Uterus (tissue), 4 donors: Measurements from ENCODE around the gene EFHC1. TPM values are rescaled to one million over a fixed set of nuclear protein-coding genes. Genes with fewer than 3 reads are reported as not detected.

Experiments
- DNase-seq, 2 donors: peaks; one replicate each; pipeline ENCODE4 v3.0.0-alpha.2; 2019 to 2020
- H3K27ac ChIP-seq, 2 donors: fragments of 200-600 bp; sonication (generic); 1 replicate in 1 of 2; 2 replicates in 1 of 2; pipeline ENCODE4 v1.5.1; 2016 to 2018
- H3K27me3 ChIP-seq, 2 donors: fragments of 200-600 bp; sonication (generic); one replicate each; pipeline ENCODE4 v1.5.1; 2018 to 2019; ENCODE audit warnings: control low read depth in 1 of 2
- H3K36me3 ChIP-seq, 2 donors: fragments of 200-600 bp; sonication (generic); one replicate each; pipeline ENCODE4 v1.5.1; 2019; ENCODE audit warnings: control low read depth in 1 of 2
- H3K4me1 ChIP-seq, 2 donors: fragments of 200-600 bp; sonication (generic); one replicate each; pipeline ENCODE4 v1.5.1; 2018 to 2019; ENCODE audit warnings: control low read depth in 1 of 2
- H3K4me3 ChIP-seq, 2 donors: fragments of 200-600 bp; sonication (generic); 1 replicate in 1 of 2; 2 replicates in 1 of 2; pipeline ENCODE4 v1.5.1; 2018 to 2019; ENCODE audit warnings: mild to moderate bottlenecking in 1 of 2
- H3K9me3 ChIP-seq, 2 donors: fragments of 200-600 bp; sonication (generic); one replicate each; pipeline ENCODE4 v1.5.1; 2019; ENCODE audit warnings: control low read depth in 1 of 2
- POLR2A ChIP-seq, 2 donors: fragments of 450-650 bp; IDR thresholded peaks; one replicate each; pipeline ENCODE4 v1.6.1; 2016; ENCODE audit warnings: antibody characterized with exemption in 2 of 2, mild to moderate bottlenecking in 1 of 2, moderate library complexity in 1 of 2
- intact Hi-C: fragments of 100-400 bp; cut with DNase I; formaldehyde crosslinking; loops from one replicate; pipeline ENCODE4 v1.15.1; 2023; ENCODE audit warnings: low total_unique reads
- total RNA-seq, 4 donors: library from RNA; depleted of rRNA in 3 of 4; stranded (reverse); fragments of >200 nt in 3 of 4; gene quantifications; one replicate each; pipeline versions ENCODE4 v1.1.0 to v1.2.4, GENCODE V29; 2014 to 2023
- TF ChIP-seq, protein P1 (sequence below), 4 experiments: fragments of 200-600 bp in 2 of 4; fragments of 450-650 bp in 2 of 4; sonication (generic) in 2 of 4; IDR thresholded peaks; one replicate each; pipeline ENCODE4 v1.5.1; 2016 to 2019; ENCODE audit warnings: antibody characterized with exemption in 4 of 4, mild to moderate bottlenecking in 2 of 4, moderate library complexity in 1 of 4
- donor health status: DM: yes; HTN: yes; CAD: no.

Gene EFHC1
- total RNA-seq, 4 donors from 2014 or later: 15.6 to 63.0 (median 29.5) TPM

DNA sequence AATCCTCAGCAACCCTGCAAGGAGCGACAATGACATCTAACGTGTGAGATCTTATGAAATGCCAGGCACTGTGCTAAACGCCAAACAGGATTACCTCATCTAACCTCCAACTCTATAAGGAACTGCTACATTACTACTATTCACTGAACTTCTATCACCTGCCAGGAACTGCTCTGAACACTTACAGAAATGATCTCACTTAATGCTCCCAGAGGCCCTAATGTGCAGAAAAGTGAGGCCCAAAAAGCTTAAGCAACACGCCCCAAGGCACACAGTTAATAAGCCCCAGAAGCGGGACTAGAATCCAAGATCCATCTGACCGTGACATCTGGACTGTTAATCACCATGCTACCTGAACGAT, 128.2 kb downstream of the EFHC1 start:
- no peaks in the 10 kb centered on the region for H3K36me3 ChIP-seq
- no peaks in the 10 kb centered on the region for H3K9me3 ChIP-seq
- TF ChIP-seq, protein P1, sequence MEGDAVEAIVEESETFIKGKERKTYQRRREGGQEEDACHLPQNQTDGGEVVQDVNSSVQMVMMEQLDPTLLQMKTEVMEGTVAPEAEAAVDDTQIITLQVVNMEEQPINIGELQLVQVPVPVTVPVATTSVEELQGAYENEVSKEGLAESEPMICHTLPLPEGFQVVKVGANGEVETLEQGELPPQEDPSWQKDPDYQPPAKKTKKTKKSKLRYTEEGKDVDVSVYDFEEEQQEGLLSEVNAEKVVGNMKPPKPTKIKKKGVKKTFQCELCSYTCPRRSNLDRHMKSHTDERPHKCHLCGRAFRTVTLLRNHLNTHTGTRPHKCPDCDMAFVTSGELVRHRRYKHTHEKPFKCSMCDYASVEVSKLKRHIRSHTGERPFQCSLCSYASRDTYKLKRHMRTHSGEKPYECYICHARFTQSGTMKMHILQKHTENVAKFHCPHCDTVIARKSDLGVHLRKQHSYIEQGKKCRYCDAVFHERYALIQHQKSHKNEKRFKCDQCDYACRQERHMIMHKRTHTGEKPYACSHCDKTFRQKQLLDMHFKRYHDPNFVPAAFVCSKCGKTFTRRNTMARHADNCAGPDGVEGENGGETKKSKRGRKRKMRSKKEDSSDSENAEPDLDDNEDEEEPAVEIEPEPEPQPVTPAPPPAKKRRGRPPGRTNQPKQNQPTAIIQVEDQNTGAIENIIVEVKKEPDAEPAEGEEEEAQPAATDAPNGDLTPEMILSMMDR (IDR thresholded peaks at IDR 0.05): no peak
- no peak for TF ChIP-seq POLR2A (IDR thresholded peaks at IDR 0.05)
- H3K27me3 ChIP-seq: no peaks in the 10 kb centered on the region
- no peak overlapping the region for H3K4me3 ChIP-seq
- peaks cover 3 to 26% of the 10 kb centered on the region in 2 donors for H3K4me1 ChIP-seq
- H3K27ac ChIP-seq: no peak overlapping the region
- intact Hi-C loops: no loop called here
- DNase-seq: no peak

DNA sequence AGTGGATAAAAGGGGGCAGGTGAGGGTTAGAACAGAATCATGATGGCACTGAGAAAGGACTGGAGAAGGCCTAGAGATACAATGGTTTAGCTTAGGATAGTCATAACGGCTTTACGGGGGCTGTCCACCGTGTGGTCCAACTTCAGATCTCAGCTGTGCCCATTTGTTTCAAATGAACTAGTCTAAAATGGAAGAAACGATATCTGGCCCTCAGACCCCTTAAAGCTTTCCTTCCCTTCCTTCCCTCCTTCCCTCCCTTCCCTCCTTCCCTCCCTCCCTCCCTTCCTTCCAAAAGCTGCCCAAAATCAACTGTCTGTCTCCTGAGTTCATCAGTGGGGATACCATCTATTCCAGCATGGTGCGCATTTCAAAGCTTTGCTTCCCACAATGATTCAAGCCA, 128.9 kb downstream of the EFHC1 start:
- intact Hi-C loops: no loop called here
- no peak for DNase-seq
- H3K4me1 ChIP-seq: peaks cover 0 to 22% of the 10 kb centered on the region in 2 donors
- H3K9me3 ChIP-seq: no peaks in the 10 kb centered on the region
- no peak for TF ChIP-seq POLR2A (IDR thresholded peaks at IDR 0.05)
- TF ChIP-seq, protein P1 (IDR thresholded peaks at IDR 0.05): no peak
- H3K4me3 ChIP-seq: no peak overlapping the region
- no peaks in the 10 kb centered on the region for H3K27me3 ChIP-seq
- H3K27ac ChIP-seq: no peak overlapping the region
- H3K36me3 ChIP-seq: no peaks in the 10 kb centered on the region

DNA sequence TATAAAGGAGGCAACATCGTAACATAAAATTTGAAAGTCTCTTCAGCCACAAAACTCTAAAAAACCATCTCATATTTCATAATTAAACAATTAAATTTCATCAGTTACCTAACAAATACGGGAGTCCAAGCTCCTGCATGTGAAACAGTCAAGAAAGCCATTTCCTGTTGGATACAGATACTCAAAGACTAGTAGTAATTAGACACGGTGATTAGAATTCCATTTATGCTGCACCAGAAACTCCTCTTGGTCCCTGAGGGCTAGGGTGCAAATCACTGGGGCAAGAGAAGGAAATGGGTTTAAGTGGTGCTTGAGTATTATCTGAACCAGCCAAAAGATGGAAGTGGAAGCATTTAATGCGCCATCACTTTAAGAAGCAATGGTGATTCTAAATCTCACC, 129.3 kb downstream of the EFHC1 start:
- H3K4me3 ChIP-seq: no peak overlapping the region
- DNase-seq: no peak
- H3K36me3 ChIP-seq: no peaks in the 10 kb centered on the region
- TF ChIP-seq, protein P1 (IDR thresholded peaks at IDR 0.05): no peak
- TF ChIP-seq POLR2A (IDR thresholded peaks at IDR 0.05): no peak
- no peaks in the 10 kb centered on the region for H3K27me3 ChIP-seq
- peaks cover 0 to 17% of the 10 kb centered on the region in 2 donors for H3K4me1 ChIP-seq
- no peak overlapping the region for H3K27ac ChIP-seq
- intact Hi-C loops: no loop called here
- H3K9me3 ChIP-seq: no peaks in the 10 kb centered on the region

DNA sequence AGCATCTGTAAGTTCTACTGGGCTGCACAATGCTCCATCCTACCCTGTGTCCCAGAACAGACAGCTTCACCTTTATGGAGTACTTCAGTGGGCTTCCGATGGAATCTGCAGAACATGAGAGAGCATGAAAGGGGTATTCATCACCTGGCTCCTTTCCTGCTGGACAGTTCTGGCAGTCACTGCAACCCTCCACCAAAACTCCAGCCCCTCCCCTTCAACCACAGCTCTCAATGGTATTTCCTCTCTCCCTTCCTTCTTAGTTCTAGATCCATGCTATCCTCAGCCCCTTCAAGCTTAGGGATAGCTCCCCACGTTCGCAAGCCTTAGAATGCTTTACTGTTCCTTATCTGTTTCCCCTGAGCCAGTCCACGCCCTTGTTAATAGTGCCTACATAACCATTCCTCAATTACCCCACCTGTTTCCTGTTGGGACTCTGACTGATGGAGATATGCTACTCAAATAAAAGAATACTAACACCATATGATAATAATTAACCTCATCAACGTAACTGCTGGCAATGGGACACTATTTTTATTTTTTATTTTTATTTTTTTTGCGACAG, 130.0 kb downstream of the EFHC1 start:
- Histone ChIP-seq H3K27ac (no peak overlapping the region), H3K4me1 (peaks cover 0 to 12% of the 10 kb centered on the region in 2 donors)

DNA sequence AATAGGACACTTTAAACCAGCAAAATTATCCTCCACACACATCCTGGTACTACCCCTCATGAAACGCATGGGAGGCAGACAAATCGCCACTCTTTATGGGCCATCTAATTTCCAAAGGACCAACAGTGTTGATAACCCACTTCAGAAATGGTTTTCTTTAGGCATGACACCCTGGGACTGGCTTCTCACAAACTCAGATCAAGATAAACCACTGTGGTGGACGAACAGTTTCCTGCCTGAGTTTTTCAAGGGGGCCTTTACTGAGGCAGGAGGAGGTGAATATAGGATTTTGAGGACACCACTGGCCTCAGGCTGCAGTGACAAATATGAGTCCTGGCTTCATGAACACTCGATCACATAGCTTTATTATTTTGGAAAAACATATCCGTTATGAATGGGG, 130.7 kb downstream of the EFHC1 start:
- Histone ChIP-seq H3K27me3 (no peaks in the 10 kb centered on the region), H3K9me3 (no peaks in the 10 kb centered on the region), H3K36me3 (no peaks in the 10 kb centered on the region), H3K27ac (peak overlapping the region; percentile 45 to 76), H3K4me1 (peaks cover 4 to 10% of the 10 kb centered on the region in 2 donors), H3K4me3 (no peak overlapping the region)
- DNase-seq: no peak
- intact Hi-C loops: no loop called here
- TF ChIP-seq, protein P1 (IDR thresholded peaks at IDR 0.05): no peak
- TF ChIP-seq POLR2A (IDR thresholded peaks at IDR 0.05): no peak

More for the DNA sequence above, 130.0 kb downstream of the EFHC1 start:
- DNase-seq: no peak
- Histone ChIP-seq H3K9me3 (no peaks in the 10 kb centered on the region), H3K36me3 (no peaks in the 10 kb centered on the region), H3K27me3 (no peaks in the 10 kb centered on the region), H3K4me3 (no peak overlapping the region)
- TF ChIP-seq POLR2A (IDR thresholded peaks at IDR 0.05): no peak
- TF ChIP-seq, protein P1 (IDR thresholded peaks at IDR 0.05): no peak
- intact Hi-C loops: no loop called here
